HS-27A (cell line): ENCODE data around the gene GTF2E1.
A peak's percentile ranks its signal among the peaks of the same experiment; 100 is the strongest.
"Not testable (repeated sequence)": the region's sequence is repeated elsewhere in the genome, so short reads cannot be mapped to it uniquely, and the experiment has no call there.

Source experiments
- DNase-seq: peaks from one replicate; pipeline ENCODE4 v3.0.0-alpha.2; 2012; ENCODE audit warnings: low read depth, missing footprints

The GTF2E1 gene

GRCh38 chr3:120742198-120742848, at the start of gene GTF2E1, which contains the start of gene RABL3:
Gene GTF2E1, plus strand, starts transcription at chr3:120742744. Its CDS starts 7,809 bp downstream, at chr3:120750553.
Gene RABL3, minus strand, starts transcription at chr3:120742516. Its CDS starts 9 bp downstream, at chr3:120742507.
- DNase-seq, result peak; percentile 98

DNA sequence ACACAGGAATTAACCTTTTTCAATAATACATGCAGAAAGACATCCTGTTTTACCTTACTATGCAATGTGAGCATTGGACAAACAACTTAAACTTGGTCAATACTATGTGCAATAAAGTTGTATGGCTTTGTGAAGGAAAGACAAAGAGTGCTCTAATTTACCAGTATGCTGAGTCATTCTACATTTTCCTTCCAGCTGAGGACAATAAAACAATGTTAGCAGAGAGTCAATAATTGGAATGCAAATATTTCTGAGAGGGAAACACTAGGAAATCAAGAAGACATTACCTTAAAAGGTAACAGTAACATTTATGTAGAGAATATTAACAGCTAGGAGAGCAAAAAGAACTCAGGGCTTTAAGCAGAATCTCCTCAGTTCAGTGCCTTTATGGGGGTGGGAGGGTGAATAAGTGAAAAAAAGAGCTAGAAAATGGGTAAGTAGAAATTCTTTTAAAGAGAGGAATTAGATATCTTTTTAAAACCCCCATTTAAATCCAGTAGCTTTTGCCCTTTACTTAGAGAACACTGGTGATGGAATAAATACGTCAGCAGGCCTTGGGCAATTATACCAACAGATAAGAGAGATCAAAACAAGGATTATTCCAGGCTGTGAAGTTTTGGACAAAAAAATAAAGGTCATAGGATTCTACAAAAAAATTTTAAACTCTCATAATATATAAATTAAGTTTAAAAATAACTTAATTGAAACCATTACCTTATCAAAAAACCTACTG, 48.9 kb upstream of the GTF2E1 start:
- DNase-seq, result no peak

GRCh38 chr3:120699333-120699732, 43.2 kb upstream of the GTF2E1 start:
- DNase-seq, result no peak

DNA sequence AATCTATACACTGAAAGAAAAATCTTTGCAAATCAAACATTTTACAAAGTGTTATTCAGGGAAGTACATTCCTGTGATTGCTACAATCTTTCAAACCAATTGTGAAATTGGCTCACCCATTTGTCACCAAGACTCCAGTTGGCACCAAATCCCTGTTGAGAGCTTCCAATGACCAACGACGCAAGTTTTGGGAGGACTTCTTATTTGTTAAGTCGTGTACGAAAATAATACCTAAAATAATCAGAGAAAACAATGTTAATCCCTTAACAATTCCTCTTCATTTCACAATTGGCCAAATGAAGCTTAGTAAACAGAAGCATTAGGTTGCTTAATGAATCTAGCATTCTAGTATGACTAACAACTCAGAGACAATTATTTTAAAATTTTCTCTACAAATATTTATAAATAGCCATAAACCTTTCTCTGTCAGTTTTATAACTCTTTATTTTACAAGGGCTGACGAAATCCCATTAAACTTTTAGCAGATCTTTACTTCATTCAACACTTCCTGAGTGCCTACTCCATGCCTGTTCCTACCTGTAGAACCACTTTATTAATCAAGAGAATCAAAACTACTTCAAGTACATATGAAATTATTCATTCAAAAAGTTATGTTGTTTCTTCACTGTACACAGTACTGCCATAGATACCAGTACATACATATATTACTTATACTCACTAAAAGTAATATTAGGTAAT, 36.5 kb upstream of the GTF2E1 start:
- DNase-seq, result no peak

DNA sequence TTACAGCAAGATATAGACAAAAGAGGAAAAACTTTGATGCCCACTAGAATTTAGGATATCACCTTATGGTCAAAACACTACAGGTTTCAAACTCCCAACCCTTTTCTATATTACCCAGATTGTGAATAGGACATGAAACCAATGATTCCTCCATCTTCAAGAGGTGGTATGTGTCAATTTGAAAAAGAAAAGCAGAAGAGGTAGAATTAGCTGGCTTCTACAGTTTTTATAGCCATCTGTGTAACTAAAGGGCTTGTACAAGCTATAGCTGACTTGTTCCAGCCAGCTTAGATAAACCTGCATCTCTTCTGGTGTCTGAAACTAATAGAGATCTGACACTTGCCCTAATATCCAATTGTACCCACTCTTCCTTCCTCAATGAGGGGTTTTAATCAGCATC, 35.6 kb upstream of the GTF2E1 start:
- DNase-seq, result no peak

- DNase-seq, result no peak
Observed at GRCh38 chr3:120708408-120708807, 34.1 kb upstream of the GTF2E1 start.

DNA sequence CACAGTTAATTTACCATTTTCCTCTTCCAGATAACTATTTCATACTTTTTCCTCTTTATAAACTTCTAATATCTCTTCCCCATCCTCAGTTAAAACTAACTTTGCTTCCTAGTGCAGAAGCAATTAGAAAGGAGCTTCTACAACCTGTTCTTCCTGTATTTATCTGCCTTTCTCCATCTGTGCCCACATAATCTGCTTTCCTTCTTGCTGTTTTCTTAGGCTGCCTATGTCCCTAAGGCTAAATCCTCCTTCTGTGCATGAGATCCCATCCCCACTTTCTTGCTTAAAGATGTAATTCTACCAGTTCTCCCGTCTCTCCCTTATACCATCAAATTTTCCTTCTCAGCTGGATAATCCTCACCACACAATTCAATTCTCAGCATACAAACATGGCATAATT, 32.2 kb upstream of the GTF2E1 start:
- no peak for DNase-seq

GRCh38 chr3:120713262-120713661, 29.3 kb upstream of the GTF2E1 start:
- no peak for DNase-seq

DNA sequence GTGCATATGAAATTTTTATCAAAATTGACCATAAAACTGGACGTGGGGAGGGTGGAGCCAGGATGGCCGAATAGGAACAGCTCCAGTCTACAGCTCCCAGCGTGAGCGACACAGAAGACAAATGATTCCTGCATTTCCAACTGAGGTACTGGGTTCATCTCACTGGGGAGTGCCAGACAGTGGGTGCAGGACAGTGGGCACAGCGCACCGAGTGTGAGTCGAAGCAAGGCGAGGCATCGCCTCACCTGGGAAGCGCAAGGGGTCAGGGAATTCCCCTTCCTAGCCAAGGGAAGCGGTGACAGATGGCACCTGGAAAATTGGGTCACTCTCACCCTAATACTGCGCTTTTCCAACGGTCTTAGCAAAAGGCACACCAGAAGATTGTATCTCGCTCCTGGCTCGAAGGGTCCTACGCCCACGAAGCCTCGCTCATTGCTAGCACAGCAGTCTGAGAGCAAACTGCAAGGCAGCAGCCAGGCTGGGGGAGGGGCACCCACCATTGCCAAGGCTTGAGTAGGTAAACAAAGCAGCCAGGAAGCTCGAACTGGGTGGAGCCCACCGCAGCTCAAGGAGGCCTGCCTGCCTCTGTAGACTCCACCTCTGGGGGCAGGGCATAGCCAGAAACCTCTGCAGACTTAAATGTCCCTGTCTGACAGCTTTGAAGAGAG, 23.2 kb upstream of the GTF2E1 start:
- not testable (repeated sequence) for DNase-seq

DNA sequence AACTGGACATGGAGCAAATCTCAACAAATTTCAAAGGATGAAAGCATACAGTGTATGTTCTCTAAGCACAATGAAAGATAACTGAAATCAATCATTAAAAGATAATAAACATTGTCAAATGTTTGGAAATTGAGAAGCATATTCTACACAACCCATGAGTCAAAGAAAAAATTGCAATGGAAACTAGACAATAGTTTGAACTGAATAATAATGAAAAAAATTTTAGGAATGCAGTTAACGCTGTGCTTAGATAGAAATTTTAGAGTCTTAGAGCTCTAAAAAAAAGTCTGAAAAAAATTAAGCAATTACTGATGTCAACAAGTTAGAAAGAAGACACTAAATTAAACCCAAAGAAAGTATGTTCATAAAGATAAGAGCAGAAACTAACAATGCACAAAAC, 15.8 kb upstream of the GTF2E1 start:
- no peak for DNase-seq

- no peak for DNase-seq
Observed at GRCh38 chr3:120730576-120731542, 11.7 kb upstream of the GTF2E1 start.

GRCh38 chr3:120738006-120738405, 4.5 kb upstream of the GTF2E1 start:
- DNase-seq, result not testable (repeated sequence)

DNA sequence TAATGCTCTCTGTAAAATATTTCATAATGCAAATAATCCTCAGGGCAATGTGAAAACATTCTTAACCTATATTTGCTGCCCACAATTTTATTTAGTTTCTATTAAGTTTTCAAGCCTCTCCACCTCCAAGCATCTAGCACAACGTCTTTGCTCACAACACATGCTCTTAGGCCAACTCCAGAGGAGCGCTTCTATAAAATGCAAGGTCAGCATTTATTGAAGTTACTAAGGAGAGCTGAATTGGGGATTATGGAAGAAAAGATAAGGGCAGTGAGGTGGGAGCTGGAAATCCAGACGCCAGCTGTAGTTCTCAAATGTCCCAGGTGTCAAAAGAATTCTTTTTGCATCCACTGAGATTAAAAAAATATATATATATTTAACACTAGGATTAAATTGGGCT, 1.2 kb upstream of the GTF2E1 start:
- DNase-seq, result no peak

GRCh38 chr3:120741837-120742197, 727 bp upstream of the GTF2E1 start:
- DNase-seq, result no peak

DNA sequence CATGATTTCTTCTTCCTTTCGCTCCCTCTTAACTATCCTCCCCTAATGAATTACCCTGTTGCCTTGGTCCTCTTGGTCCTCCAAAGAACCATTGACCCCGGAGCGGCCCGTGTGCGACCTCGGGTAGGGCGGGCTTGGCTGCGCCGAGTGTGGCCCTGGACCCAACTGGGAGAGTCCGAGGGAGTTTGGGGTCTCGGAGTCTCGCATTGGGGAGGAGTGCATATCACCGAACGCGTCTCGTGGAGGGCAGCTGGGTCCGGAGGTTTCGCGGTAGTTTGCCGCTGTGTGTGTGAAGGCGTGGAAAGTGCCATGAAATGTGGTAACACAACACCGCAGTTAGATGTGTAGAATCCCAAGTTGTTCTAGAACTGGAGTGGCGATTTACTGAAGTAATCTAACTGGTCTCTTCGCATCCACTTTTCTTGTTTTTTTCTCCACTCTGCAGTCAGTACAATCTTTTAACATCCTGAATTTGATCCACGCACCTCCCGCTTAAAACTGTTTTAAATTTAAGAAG, 363 bp downstream of the GTF2E1 start:
- no peak for DNase-seq

DNA sequence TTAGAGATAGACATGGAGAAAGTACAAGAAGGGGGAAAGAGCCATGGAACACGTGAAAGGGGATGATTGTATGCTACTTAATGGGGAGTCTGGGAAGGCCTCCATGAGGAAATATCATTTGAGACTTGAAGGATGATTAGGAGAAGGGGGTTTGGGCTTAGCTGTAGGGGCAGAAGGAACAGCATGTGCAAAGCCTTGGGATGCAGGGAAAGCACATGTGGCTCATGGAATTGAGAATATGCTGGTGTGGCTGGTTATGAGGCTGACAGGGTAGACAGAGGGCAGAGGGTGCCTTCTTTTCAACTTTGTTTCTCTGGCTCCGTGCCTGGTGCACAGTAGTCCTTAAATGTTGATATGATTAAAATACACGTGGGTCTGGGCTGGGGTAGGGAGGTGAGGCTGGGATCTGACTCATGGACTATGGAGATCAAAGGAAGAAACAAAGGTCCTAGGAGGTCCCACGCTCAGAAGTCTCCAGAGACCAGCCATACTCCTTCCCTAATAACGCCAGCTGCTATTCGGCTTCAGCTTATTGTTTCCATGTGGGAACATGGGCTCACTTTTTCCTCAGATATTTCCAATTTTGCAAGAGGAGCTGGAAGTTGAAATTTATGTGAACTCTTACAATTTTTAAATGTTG, 1.1 kb downstream of the GTF2E1 start:
- no peak for DNase-seq

GRCh38 chr3:120745466-120745865, 2.9 kb downstream of the GTF2E1 start:
- no peak for DNase-seq

GRCh38 chr3:120749843-120750242, 7.3 kb downstream of the GTF2E1 start:
- no peak for DNase-seq

GRCh38 chr3:120752230-120752629, 9.7 kb downstream of the GTF2E1 start:
- DNase-seq, result no peak

GRCh38 chr3:120752865-120753264, 10.3 kb downstream of the GTF2E1 start:
- DNase-seq, result no peak

- DNase-seq, result no peak
Observed at GRCh38 chr3:120753810-120754209, 11.3 kb downstream of the GTF2E1 start.
